ENCODE measurements around the gene TOP3B. TPM values are rescaled to one million over a fixed set of nuclear protein-coding genes. Genes with fewer than 3 reads are reported as not detected.

TOP3B gene
- total and polyA plus RNA-seq, 2 donors (not counting 1 experiment from before 2014, with no cell fraction given), result 7.4 to 16.5 TPM

- Histone ChIP-seq H3K4me1 (ENCODE audit: control insufficient read depth, extremely low read depth, insufficient read depth, low read length) (no peaks in the 10 kb centered on the region), H3K79me2 (ENCODE audit: control insufficient read depth, insufficient read depth, low read length) (no peaks in the 10 kb centered on the region), H3K4me2 (ENCODE audit: extremely low read depth, insufficient read depth, low read length) (no peak overlapping the region), H3K9me3 (ENCODE audit: control insufficient read depth, insufficient read depth, low read depth, low read length) (no peaks in the 10 kb centered on the region), H2AFZ (ENCODE audit: low read length) (no peak overlapping the region), H4K20me1 (ENCODE audit: control insufficient read depth, extremely low read depth, insufficient read depth, low read length) (no peaks in the 10 kb centered on the region), H3K27me3 (ENCODE audit: control insufficient read depth, insufficient read depth, low read length) (no peaks in the 10 kb centered on the region), H3K36me3 (ENCODE audit: control insufficient read depth, insufficient read depth, low read length) (peaks cover 16% of the 10 kb centered on the region), H3K9ac (ENCODE audit: insufficient read depth, low read length) (no peak overlapping the region), H3K27ac (ENCODE audit: insufficient read depth, low read length) (no peak overlapping the region), H3K4me3 (replicated peaks in 1 of 4; ENCODE audit: control extremely low read depth in 1 of 4, insufficient read depth in 1 of 4, low read depth in 3 of 4, low read length in 4 of 4) (no peak overlapping the region)
- DNase-seq (ENCODE audit: low read depth in 2 of 2), result no peak
- no peak for TF ChIP-seq EZH2 (IDR thresholded peaks at IDR 0.05; ENCODE audit: low read length, missing control alignments)
- no peak for TF ChIP-seq CTCF (conservative IDR thresholded peaks at IDR 0.05 in 1 of 2, IDR thresholded peaks at IDR 0.05 in 1 of 2; ENCODE audit: low read depth in 1 of 2, low read length in 2 of 2)
These were observed 55.3 kb downstream of the TOP3B start for GRCh38 chr22:21927174-21927823.

DNA sequence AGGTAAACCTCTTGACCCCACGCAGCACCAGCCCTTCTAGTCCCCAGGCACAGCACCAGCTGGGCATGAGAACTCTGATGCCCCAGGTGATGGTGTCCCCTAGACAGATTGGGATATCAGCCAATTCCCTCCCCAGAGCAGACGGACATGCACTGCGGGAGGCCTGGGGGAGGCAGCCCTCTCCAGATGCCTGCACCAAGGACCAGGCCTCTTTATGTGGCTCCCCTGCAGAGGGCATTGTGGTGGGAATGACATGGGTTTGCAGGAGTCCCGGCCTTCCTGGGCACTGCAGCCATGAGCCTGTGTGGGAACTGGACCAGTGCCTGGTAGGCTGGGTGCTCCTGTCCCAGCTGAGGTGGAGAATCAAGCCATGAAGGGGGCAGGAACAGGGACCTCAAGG, 55.9 kb downstream of the TOP3B start:
- H3K4me3 ChIP-seq (replicated peaks in 1 of 4; ENCODE audit: control extremely low read depth in 1 of 4, insufficient read depth in 1 of 4, low read depth in 3 of 4, low read length in 4 of 4), result no peak overlapping the region
- DNase-seq (ENCODE audit: low read depth in 2 of 2), result no peak

GRCh38 chr22:21923163-21923561, 59.4 kb downstream of the TOP3B start:
- Histone ChIP-seq H3K9ac (ENCODE audit: insufficient read depth, low read length) (no peak overlapping the region), H3K4me1 (ENCODE audit: control insufficient read depth, extremely low read depth, insufficient read depth, low read length) (no peaks in the 10 kb centered on the region), H3K27me3 (ENCODE audit: control insufficient read depth, insufficient read depth, low read length) (no peaks in the 10 kb centered on the region), H3K4me2 (ENCODE audit: extremely low read depth, insufficient read depth, low read length) (no peak overlapping the region), H3K4me3 (replicated peaks in 1 of 4; ENCODE audit: control extremely low read depth in 1 of 4, insufficient read depth in 1 of 4, low read depth in 3 of 4, low read length in 4 of 4) (no peak overlapping the region), H3K27ac (ENCODE audit: insufficient read depth, low read length) (no peak overlapping the region), H3K79me2 (ENCODE audit: control insufficient read depth, insufficient read depth, low read length) (no peaks in the 10 kb centered on the region), H3K36me3 (ENCODE audit: control insufficient read depth, insufficient read depth, low read length) (peaks cover 4% of the 10 kb centered on the region), H4K20me1 (ENCODE audit: control insufficient read depth, extremely low read depth, insufficient read depth, low read length) (no peaks in the 10 kb centered on the region), H2AFZ (ENCODE audit: low read length) (no peak overlapping the region), H3K9me3 (ENCODE audit: control insufficient read depth, insufficient read depth, low read depth, low read length) (no peaks in the 10 kb centered on the region)
- TF ChIP-seq CTCF (conservative IDR thresholded peaks at IDR 0.05 in 1 of 2, IDR thresholded peaks at IDR 0.05 in 1 of 2; ENCODE audit: low read depth in 1 of 2, low read length in 2 of 2) (no peak), EZH2 (IDR thresholded peaks at IDR 0.05; ENCODE audit: low read length, missing control alignments) (no peak)
- no peak for DNase-seq (ENCODE audit: low read depth in 2 of 2)

More for the DNA sequence above, 55.9 kb downstream of the TOP3B start:
- H2AFZ ChIP-seq (ENCODE audit: low read length), result no peak overlapping the region
- no peaks in the 10 kb centered on the region for H4K20me1 ChIP-seq (ENCODE audit: control insufficient read depth, extremely low read depth, insufficient read depth, low read length)
- H3K9ac ChIP-seq (ENCODE audit: insufficient read depth, low read length), result no peak overlapping the region
- TF ChIP-seq EZH2 (IDR thresholded peaks at IDR 0.05; ENCODE audit: low read length, missing control alignments) (no peak), CTCF (conservative IDR thresholded peaks at IDR 0.05 in 1 of 2, IDR thresholded peaks at IDR 0.05 in 1 of 2; ENCODE audit: low read depth in 1 of 2, low read length in 2 of 2) (no peak)
- no peaks in the 10 kb centered on the region for H3K27me3 ChIP-seq (ENCODE audit: control insufficient read depth, insufficient read depth, low read length)
- no peaks in the 10 kb centered on the region for H3K9me3 ChIP-seq (ENCODE audit: control insufficient read depth, insufficient read depth, low read depth, low read length)
- H3K79me2 ChIP-seq (ENCODE audit: control insufficient read depth, insufficient read depth, low read length), result no peaks in the 10 kb centered on the region
- no peak overlapping the region for H3K4me2 ChIP-seq (ENCODE audit: extremely low read depth, insufficient read depth, low read length)
- no peak overlapping the region for H3K27ac ChIP-seq (ENCODE audit: insufficient read depth, low read length)
- peaks cover 16% of the 10 kb centered on the region for H3K36me3 ChIP-seq (ENCODE audit: control insufficient read depth, insufficient read depth, low read length)
- no peaks in the 10 kb centered on the region for H3K4me1 ChIP-seq (ENCODE audit: control insufficient read depth, extremely low read depth, insufficient read depth, low read length)

Data from fibroblast of lung (primary cell).